Measurements from ENCODE around the gene TBC1D1. TPM values are rescaled to one million over a fixed set of nuclear protein-coding genes. Genes with fewer than 3 reads are reported as not detected.

Gene TBC1D1
- total RNA-seq, 2 experiments from 2014 or later = 40.7 to 46.5 TPM

DNA sequence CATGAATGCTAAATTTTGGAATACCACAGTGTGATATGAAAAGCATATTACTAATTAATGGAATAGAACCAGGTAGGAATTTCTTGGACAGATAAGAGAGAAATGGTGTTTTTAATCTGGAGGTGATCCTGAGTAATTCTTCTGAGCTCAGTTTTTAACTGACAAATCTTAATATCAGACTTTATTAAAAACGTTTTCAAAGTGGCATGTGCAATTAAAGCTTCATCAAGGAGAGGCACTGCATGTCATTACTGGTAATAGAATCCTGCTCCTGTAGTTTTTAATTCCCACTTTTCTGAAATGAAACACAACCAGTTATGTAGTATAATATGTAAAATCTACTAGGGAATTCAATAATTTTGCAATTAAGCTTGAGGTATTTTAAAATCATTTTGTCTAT lies 62.3 kb downstream of the TBC1D1 start:
- H3K4me3 ChIP-seq (ENCODE audit: low read length) = no peak overlapping the region
- Mint-ChIP-seq H3K4me3 (no peak overlapping the region), H3K27ac (no peak overlapping the region), H3K36me3 (ENCODE audit: low read depth) (peaks cover 21% of the 10 kb centered on the region), H3K9me3 (no peaks in the 10 kb centered on the region), H3K4me1 (ENCODE audit: low read depth) (peaks cover 25% of the 10 kb centered on the region), H3K27me3 (no peaks in the 10 kb centered on the region)
- no peaks in the 10 kb centered on the region for H3K9me3 ChIP-seq (ENCODE audit: control insufficient read depth in 1 of 2, insufficient read depth in 1 of 2, low read length in 2 of 2)
- DNase-seq (no peak), ATAC-seq (ENCODE audit: poor library complexity) (no peak)
- no peak overlapping the region for H3K27ac ChIP-seq (ENCODE audit: low read depth in 1 of 2, low read length in 2 of 2)
- ChIA-PET CTCF (no interaction called here), POLR2A (interaction anchor here (0.7 kb wide), 1 partner anchor 62 kb away, joined by 3 read pairs; no protein-coding TSS in a partner anchor)
- no peaks in the 10 kb centered on the region for H3K4me1 ChIP-seq (ENCODE audit: insufficient read depth, low read length)
- intact Hi-C loops (cut with DNase I, micrococcal nuclease) = no loop called here
- TF ChIP-seq, protein P1, sequence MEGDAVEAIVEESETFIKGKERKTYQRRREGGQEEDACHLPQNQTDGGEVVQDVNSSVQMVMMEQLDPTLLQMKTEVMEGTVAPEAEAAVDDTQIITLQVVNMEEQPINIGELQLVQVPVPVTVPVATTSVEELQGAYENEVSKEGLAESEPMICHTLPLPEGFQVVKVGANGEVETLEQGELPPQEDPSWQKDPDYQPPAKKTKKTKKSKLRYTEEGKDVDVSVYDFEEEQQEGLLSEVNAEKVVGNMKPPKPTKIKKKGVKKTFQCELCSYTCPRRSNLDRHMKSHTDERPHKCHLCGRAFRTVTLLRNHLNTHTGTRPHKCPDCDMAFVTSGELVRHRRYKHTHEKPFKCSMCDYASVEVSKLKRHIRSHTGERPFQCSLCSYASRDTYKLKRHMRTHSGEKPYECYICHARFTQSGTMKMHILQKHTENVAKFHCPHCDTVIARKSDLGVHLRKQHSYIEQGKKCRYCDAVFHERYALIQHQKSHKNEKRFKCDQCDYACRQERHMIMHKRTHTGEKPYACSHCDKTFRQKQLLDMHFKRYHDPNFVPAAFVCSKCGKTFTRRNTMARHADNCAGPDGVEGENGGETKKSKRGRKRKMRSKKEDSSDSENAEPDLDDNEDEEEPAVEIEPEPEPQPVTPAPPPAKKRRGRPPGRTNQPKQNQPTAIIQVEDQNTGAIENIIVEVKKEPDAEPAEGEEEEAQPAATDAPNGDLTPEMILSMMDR (IDR thresholded peaks at IDR 0.05) = no peak
- peaks cover 3% of the 10 kb centered on the region for H3K36me3 ChIP-seq (ENCODE audit: insufficient read depth, low read length)
- no peaks in the 10 kb centered on the region for H3K27me3 ChIP-seq (ENCODE audit: control insufficient read depth in 1 of 2, insufficient read depth in 2 of 2, low read length in 2 of 2)

DNA sequence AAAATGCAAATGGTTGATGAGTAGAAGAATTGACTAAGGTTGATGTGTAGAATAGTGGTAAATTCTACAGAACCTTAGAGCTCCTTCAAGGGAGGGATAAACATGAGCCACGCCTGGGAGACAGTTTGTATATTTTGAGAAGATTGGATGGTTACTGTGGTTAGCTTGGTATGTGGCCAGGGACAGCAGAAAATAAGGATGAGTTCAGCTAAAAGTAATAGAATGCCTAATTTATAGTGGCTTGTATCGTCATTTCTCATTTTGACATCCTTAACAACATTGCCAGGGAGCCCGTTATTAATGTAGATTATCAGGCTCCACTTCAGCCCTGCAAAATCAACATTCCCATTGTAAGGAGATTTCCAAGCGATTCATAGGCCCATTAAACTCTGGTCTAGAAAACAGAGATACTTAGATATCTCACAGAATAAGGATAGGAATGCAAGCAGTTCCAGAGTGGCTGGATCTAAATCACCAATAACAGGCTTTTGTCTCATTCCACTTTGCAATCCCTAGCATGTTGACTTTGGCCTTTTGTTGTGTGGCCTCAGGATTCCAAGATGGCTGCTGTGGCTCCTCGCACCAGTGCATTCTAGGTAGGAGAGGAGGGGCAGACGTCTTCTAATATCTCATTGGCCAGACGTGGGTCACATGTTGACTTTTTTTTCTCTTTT lies 62.9 kb downstream of the TBC1D1 start:
- intact Hi-C loops (cut with DNase I, micrococcal nuclease) = no loop called here

DNA sequence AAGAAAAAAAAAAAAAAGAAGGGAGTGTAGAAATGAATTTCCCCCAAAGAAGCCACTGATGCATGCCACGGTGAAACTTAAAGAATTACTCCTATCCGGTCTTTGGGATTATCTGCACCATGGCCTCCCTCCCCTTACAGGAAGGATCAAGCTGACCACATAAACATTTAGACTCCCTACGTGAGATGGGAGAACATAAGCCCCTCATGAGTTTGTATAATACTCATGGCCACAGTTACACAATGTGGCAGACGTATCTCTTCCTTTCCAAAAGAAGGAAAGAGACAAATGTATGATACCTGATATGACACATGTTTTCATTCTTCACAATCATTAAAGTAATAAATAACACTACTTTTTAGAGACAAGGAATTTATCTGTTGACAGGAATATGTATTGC lies 66.1 kb downstream of the TBC1D1 start:
- no peak for DNase-seq
- TF ChIP-seq, protein P1 (IDR thresholded peaks at IDR 0.05) = no peak
- H3K36me3 ChIP-seq (ENCODE audit: insufficient read depth, low read length) = peaks cover 3% of the 10 kb centered on the region
- no peak overlapping the region for H3K4me3 ChIP-seq (ENCODE audit: low read length)
- no peaks in the 10 kb centered on the region for H3K4me1 ChIP-seq (ENCODE audit: insufficient read depth, low read length)
- Mint-ChIP-seq H3K27ac (no peak overlapping the region), H3K4me3 (no peak overlapping the region), H3K27me3 (no peaks in the 10 kb centered on the region), H3K36me3 (ENCODE audit: low read depth) (peaks cover 10% of the 10 kb centered on the region), H3K4me1 (ENCODE audit: low read depth) (peaks cover 11% of the 10 kb centered on the region), H3K9me3 (no peaks in the 10 kb centered on the region)
- H3K9me3 ChIP-seq (ENCODE audit: control insufficient read depth in 1 of 2, insufficient read depth in 1 of 2, low read length in 2 of 2) = no peaks in the 10 kb centered on the region
- no peaks in the 10 kb centered on the region for H3K27me3 ChIP-seq (ENCODE audit: control insufficient read depth in 1 of 2, insufficient read depth in 2 of 2, low read length in 2 of 2)
- ChIA-PET POLR2A (no interaction called here), CTCF (no interaction called here)
- no peak for ATAC-seq (ENCODE audit: poor library complexity)
- H3K27ac ChIP-seq (ENCODE audit: low read depth in 1 of 2, low read length in 2 of 2) = no peak overlapping the region
- intact Hi-C loops (cut with DNase I, micrococcal nuclease) = no loop called here

More for the DNA sequence above, 62.9 kb downstream of the TBC1D1 start:
- ATAC-seq (ENCODE audit: poor library complexity) = peak; percentile 36
- ChIA-PET CTCF (no interaction called here), POLR2A (interaction anchor here (0.7 kb wide), 1 partner anchor 62 kb away, joined by 3 read pairs; no protein-coding TSS in a partner anchor)
- Histone ChIP-seq H3K27ac (ENCODE audit: low read depth in 1 of 2, low read length in 2 of 2) (no peak overlapping the region), H3K4me3 (ENCODE audit: low read length) (no peak overlapping the region), H3K27me3 (ENCODE audit: control insufficient read depth in 1 of 2, insufficient read depth in 2 of 2, low read length in 2 of 2) (no peaks in the 10 kb centered on the region), H3K36me3 (ENCODE audit: insufficient read depth, low read length) (peaks cover 3% of the 10 kb centered on the region), H3K4me1 (ENCODE audit: insufficient read depth, low read length) (no peaks in the 10 kb centered on the region), H3K9me3 (ENCODE audit: control insufficient read depth in 1 of 2, insufficient read depth in 1 of 2, low read length in 2 of 2) (no peaks in the 10 kb centered on the region)
- Mint-ChIP-seq H3K27me3 (no peaks in the 10 kb centered on the region), H3K4me1 (ENCODE audit: low read depth) (peaks cover 21% of the 10 kb centered on the region), H3K9me3 (no peaks in the 10 kb centered on the region), H3K4me3 (no peak overlapping the region), H3K36me3 (ENCODE audit: low read depth) (peaks cover 21% of the 10 kb centered on the region), H3K27ac (peak overlapping the region; percentile 67)
- DNase-seq = no peak
- TF ChIP-seq, protein P1 (IDR thresholded peaks at IDR 0.05) = no peak

Measured in CD4-positive, alpha-beta T cell (primary cell).